Thoracic aorta (tissue), 2 donors: ENCODE measurements around the gene CHMP4B. TPM values are rescaled to one million over a fixed set of nuclear protein-coding genes. Genes with fewer than 3 reads are reported as not detected.

ENCODE experiments used
- ATAC-seq: fragments of 150-250 bp; one replicate; pipeline ENCODE4 v1.8.0; 2017; ENCODE audit warnings: low read depth; ENCODE audit not compliant: insufficient number of reproducible peaks, low FRiP score
- DNase-seq: peaks from one replicate; pipeline ENCODE4 v3.0.0-alpha.2; 2020; ENCODE audit warnings: low spot score
- H3K27ac ChIP-seq, 2 donors: fragments of 200-600 bp; sonication (generic); 1 replicate in 1 of 2; 2 replicates in 1 of 2; pipeline ENCODE4 v1.5.1; 2016; ENCODE audit warnings: mild to moderate bottlenecking in 2 of 2, moderate library complexity in 2 of 2
- H3K27me3 ChIP-seq: fragments of 200-600 bp; sonication (generic); replicated peaks from 2 replicates; pipeline ENCODE4 v1.6.0; 2016; ENCODE audit warnings: mild to moderate bottlenecking; ENCODE audit not compliant: insufficient read depth
- H3K36me3 ChIP-seq: fragments of 200-600 bp; sonication (generic); one replicate; pipeline ENCODE4 v1.5.1; 2016
- H3K4me1 ChIP-seq, 2 donors: fragments of 200-600 bp; sonication (generic); 1 replicate in 1 of 2; 2 replicates in 1 of 2; pipeline versions ENCODE4 v1.5.1 to v1.6.0; 2016; ENCODE audit warnings: low read depth in 2 of 2, mild to moderate bottlenecking in 1 of 2; ENCODE audit not compliant: control insufficient read depth in 1 of 2
- H3K4me3 ChIP-seq: fragments of 200-600 bp; sonication (generic); 2 replicates; pipeline ENCODE4 v1.5.1; 2016; ENCODE audit warnings: mild to moderate bottlenecking
- H3K9me3 ChIP-seq: fragments of 200-600 bp; sonication (generic); 2 replicates; pipeline ENCODE4 v1.5.1; 2016
- total RNA-seq, 2 donors: library from RNA; depleted of rRNA; stranded (reverse); fragments of >200 nt; gene quantifications; one replicate each; pipeline versions ENCODE4 v1.1.0 to v1.2.3, GENCODE V29; 2016
- TF ChIP-seq, protein P1 (sequence below): fragments of 200-600 bp; sonication (generic); IDR thresholded peaks from one replicate; pipeline ENCODE4 v1.5.1; 2019; ENCODE audit warnings: antibody characterized with exemption

CHMP4B gene
- total RNA-seq, 2 donors from 2014 or later: 69.5 to 104 TPM

DNA sequence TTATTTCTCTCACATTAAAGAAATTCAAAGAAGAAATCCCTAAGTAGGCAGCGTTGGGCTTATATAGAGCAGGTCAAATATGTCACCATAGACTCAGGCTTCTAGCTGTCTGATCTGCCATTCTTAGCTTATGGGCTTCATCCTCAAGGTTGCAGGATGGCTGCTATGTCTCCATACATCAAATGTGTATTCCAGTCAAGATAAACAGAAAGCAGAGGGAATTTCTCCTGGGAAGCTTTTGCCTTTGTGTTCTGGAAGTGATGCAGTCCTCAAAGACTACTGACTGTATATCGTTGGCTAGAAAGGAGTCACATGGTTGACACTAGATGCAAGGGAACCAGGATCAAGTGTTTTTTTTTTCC is 43.4 kb upstream of the CHMP4B start:
- H3K9me3 ChIP-seq: no peaks in the 10 kb centered on the region
- TF ChIP-seq, protein P1, sequence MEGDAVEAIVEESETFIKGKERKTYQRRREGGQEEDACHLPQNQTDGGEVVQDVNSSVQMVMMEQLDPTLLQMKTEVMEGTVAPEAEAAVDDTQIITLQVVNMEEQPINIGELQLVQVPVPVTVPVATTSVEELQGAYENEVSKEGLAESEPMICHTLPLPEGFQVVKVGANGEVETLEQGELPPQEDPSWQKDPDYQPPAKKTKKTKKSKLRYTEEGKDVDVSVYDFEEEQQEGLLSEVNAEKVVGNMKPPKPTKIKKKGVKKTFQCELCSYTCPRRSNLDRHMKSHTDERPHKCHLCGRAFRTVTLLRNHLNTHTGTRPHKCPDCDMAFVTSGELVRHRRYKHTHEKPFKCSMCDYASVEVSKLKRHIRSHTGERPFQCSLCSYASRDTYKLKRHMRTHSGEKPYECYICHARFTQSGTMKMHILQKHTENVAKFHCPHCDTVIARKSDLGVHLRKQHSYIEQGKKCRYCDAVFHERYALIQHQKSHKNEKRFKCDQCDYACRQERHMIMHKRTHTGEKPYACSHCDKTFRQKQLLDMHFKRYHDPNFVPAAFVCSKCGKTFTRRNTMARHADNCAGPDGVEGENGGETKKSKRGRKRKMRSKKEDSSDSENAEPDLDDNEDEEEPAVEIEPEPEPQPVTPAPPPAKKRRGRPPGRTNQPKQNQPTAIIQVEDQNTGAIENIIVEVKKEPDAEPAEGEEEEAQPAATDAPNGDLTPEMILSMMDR: no peak
- no peaks in the 10 kb centered on the region for H3K4me1 ChIP-seq
- no peak for DNase-seq
- no peak overlapping the region for H3K27ac ChIP-seq
- H3K36me3 ChIP-seq: no peaks in the 10 kb centered on the region
- no peaks in the 10 kb centered on the region for H3K27me3 ChIP-seq
- no peak for ATAC-seq
- no peak overlapping the region for H3K4me3 ChIP-seq

DNA sequence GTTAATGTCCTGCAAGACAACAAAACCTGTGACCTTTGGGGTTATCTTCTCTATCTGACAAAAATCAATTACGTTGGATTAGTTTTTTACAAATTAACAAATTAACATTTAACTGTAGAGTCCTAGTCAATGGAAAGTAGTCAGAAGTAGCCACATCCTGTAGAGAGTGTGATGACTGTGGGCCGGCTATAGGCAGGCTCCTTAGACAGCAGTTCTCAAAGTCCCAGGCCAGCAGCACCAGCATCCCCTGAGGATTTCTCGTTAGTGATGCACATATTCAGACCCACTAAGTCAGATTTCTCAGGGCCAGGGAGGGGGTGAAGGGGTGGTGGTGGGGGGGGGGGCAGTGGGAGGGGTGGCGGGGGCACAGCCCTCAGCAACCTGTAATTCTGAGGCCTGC is 42.1 kb upstream of the CHMP4B start:
- TF ChIP-seq, protein P1: no peak
- Histone ChIP-seq H3K9me3 (no peaks in the 10 kb centered on the region), H3K27ac (no peak overlapping the region), H3K36me3 (no peaks in the 10 kb centered on the region), H3K27me3 (no peaks in the 10 kb centered on the region), H3K4me1 (no peaks in the 10 kb centered on the region), H3K4me3 (no peak overlapping the region)
- DNase-seq (no peak), ATAC-seq (no peak)

DNA sequence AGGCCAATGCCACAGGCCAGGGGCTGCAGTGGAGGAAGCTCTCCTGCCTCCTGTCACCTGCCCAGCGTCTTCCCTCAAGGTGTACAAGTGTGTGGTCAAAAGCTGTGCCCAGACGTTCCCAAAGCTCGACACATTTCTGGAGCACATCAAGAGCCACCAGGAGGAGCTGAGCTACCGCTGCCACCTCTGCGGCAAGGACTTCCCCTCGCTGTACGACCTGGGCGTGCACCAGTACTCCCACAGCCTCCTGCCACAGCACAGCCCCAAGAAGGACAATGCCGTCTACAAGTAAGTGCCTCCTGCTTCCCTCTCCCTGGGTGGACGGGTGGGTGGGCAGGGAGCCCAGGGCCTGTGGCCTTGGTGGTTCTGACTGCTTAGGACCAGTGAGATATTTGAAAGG is 41.1 kb upstream of the CHMP4B start:
- no peak overlapping the region for H3K27ac ChIP-seq
- H3K4me1 ChIP-seq: no peaks in the 10 kb centered on the region
- TF ChIP-seq, protein P1: no peak
- no peaks in the 10 kb centered on the region for H3K27me3 ChIP-seq
- ATAC-seq (no peak), DNase-seq (no peak)
- no peak overlapping the region for H3K4me3 ChIP-seq
- H3K9me3 ChIP-seq: no peaks in the 10 kb centered on the region
- no peaks in the 10 kb centered on the region for H3K36me3 ChIP-seq

DNA sequence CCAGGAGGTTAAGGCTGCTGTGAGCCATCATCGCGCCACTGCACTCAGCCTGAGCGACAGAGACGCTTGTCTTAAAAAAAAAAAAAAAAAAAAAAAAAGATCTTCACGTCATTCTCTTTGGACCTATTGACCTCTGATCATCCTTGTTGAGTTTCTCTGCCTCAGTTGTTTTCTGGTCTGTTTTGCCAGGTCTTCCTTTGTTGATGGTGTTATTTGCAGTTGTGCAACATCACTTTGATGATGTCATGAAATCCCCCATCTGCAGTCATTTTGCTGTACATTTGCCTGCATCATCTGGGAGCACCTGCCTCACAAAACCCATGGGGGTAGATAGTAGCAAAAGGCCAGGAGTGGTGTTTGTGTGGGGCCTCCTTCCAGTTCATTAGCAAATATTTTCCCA is 39.2 kb upstream of the CHMP4B start:
- no peak for ATAC-seq
- no peak overlapping the region for H3K27ac ChIP-seq
- DNase-seq: no peak
- no peaks in the 10 kb centered on the region for H3K36me3 ChIP-seq
- TF ChIP-seq, protein P1: no peak
- no peaks in the 10 kb centered on the region for H3K27me3 ChIP-seq
- no peaks in the 10 kb centered on the region for H3K9me3 ChIP-seq
- no peak overlapping the region for H3K4me3 ChIP-seq
- no peaks in the 10 kb centered on the region for H3K4me1 ChIP-seq

DNA sequence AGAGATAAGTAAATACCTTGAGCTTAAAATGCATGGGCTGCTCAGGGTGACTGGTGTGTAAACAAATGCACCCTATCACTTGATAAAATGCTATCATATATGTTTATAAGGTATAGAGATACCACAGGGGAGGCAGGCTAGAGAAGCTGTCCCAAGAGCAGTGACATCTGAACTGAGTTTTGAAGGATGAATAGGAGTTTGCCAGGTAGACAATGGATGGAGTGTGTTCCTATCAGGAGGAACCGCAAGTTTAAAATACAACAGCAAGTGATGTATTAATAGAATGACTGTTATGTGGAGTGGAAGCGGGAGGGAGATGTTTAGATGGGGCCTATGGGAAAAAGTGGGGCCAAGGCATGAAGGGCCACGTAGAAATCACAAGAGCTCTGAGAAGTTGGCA is 38.7 kb upstream of the CHMP4B start:
- no peaks in the 10 kb centered on the region for H3K27me3 ChIP-seq
- H3K27ac ChIP-seq: no peak overlapping the region
- DNase-seq: no peak
- H3K4me1 ChIP-seq: no peaks in the 10 kb centered on the region
- no peaks in the 10 kb centered on the region for H3K36me3 ChIP-seq
- H3K9me3 ChIP-seq: no peaks in the 10 kb centered on the region
- TF ChIP-seq, protein P1: no peak
- H3K4me3 ChIP-seq: no peak overlapping the region
- ATAC-seq: no peak
